ENCODE data around the gene ALK. TPM values are rescaled to one million over a fixed set of nuclear protein-coding genes. Genes with fewer than 3 reads are reported as not detected.

ALK gene
- total and polyA plus RNA-seq, 7 experiments from 2014 or later: 0.13 TPM; not detected in 6

DNA sequence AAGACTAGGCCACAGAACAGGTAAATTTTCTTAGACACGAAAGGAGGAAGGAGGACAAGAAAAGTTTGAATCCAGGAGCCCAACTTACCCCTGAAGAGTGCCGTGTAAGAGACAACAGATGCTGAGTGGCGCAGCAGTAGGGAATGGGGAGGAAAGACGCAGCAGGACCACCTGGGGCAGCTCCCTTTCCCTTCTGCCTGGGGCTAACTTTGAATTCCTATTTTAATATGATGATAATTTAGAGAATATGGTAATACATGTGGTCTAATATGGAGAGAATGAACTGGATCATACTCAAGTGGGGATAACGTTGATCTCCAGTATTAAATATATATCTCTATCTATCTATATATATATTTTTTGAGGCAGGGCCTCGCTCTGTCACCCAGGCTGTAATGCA lies 736.9 kb downstream of the ALK start:
- Histone ChIP-seq H3K9me3 (ENCODE audit: control insufficient read depth in 2 of 3, low read length in 3 of 3) (no peaks in the 10 kb centered on the region), H3K27me3 (ENCODE audit: control insufficient read depth in 2 of 2, insufficient read depth in 2 of 2, low read length in 2 of 2) (no peaks in the 10 kb centered on the region), H3K4me3 (ENCODE audit: low read length) (no peak overlapping the region), H3K27ac (ENCODE audit: low read depth, low read length) (no peak overlapping the region), H3K4me1 (ENCODE audit: control insufficient read depth in 2 of 2, insufficient read depth in 2 of 2, low read length in 2 of 2) (peaks cover 0 to 2% of the 10 kb centered on the region in 2 donors), H3K36me3 (ENCODE audit: control insufficient read depth in 2 of 3, insufficient read depth in 3 of 3, low read length in 3 of 3) (peaks cover 0 to 23% (median 7%) of the 10 kb centered on the region in 3 experiments)
- Mint-ChIP-seq H3K27ac (no peak overlapping the region), H3K9me3 (peaks cover 0 to 10% (median 4%) of the 10 kb centered on the region in 11 donors), H3K4me3 (no peak overlapping the region), H3K36me3 (peaks cover 5 to 52% (median 51%) of the 10 kb centered on the region in 5 donors), H3K27me3 (no peaks in the 10 kb centered on the region), H3K4me1 (peaks cover 0 to 17% (median 0%) of the 10 kb centered on the region in 7 donors)
- ChIA-PET CTCF (no interaction called here), POLR2A (no interaction called here)
- intact Hi-C loops (cut with micrococcal nuclease): no loop called here
- ATAC-seq: no peak
- no peak for DNase-seq

DNA sequence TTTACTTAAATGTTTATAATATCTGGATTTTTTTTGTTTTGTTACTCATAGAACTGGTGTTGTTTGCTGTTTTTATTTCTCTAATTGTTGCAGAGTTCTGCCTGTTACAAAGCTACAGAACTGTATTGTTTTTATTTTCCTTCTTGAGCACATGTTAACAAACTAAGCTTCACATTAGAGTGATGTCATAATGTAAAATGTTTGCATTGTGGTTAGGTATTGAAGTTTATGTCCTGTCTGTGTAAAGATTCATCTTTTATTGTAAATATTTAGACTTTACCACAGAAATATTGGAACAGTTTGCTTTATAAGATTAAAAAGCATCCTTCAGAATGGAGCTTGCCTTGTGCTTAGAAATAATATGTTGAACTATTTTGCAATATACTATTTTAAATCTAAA lies 738.5 kb downstream of the ALK start:
- intact Hi-C loops (cut with micrococcal nuclease): no loop called here
- Mint-ChIP-seq H3K27me3 (no peaks in the 10 kb centered on the region), H3K36me3 (peaks cover 5 to 55% (median 47%) of the 10 kb centered on the region in 5 donors), H3K27ac (no peak overlapping the region), H3K4me3 (no peak overlapping the region), H3K9me3 (peaks cover 0 to 9% (median 4%) of the 10 kb centered on the region in 11 donors), H3K4me1 (peaks cover 0 to 4% (median 0%) of the 10 kb centered on the region in 7 donors)
- DNase-seq (no peak), ATAC-seq (no peak)
- ChIA-PET CTCF (interaction anchor here (0.6 kb wide), 1 partner anchor 368 kb away, joined by 3 read pairs; no protein-coding TSS in a partner anchor), POLR2A (interaction anchor here (0.6 kb wide), 1 partner anchor 412 kb away, joined by 4 read pairs; no protein-coding TSS in a partner anchor)
- no peak overlapping the region for H3K27ac ChIP-seq (ENCODE audit: low read depth, low read length)
- no peaks in the 10 kb centered on the region for H3K4me1 ChIP-seq (ENCODE audit: control insufficient read depth in 2 of 2, insufficient read depth in 2 of 2, low read length in 2 of 2)
- no peaks in the 10 kb centered on the region for H3K9me3 ChIP-seq (ENCODE audit: control insufficient read depth in 2 of 3, low read length in 3 of 3)
- peaks cover 0 to 27% (median 7%) of the 10 kb centered on the region in 3 experiments for H3K36me3 ChIP-seq (ENCODE audit: control insufficient read depth in 2 of 3, insufficient read depth in 3 of 3, low read length in 3 of 3)
- H3K27me3 ChIP-seq (ENCODE audit: control insufficient read depth in 2 of 2, insufficient read depth in 2 of 2, low read length in 2 of 2): no peaks in the 10 kb centered on the region
- no peak overlapping the region for H3K4me3 ChIP-seq (ENCODE audit: low read length)

GRCh38 chr2:29182334-29182733 lies 739.1 kb downstream of the ALK start:
- no peaks in the 10 kb centered on the region for H3K4me1 ChIP-seq (ENCODE audit: control insufficient read depth in 2 of 2, insufficient read depth in 2 of 2, low read length in 2 of 2)
- H3K9me3 Mint-ChIP-seq: peaks cover 0 to 4% (median 0%) of the 10 kb centered on the region in 11 donors
- H3K4me3 Mint-ChIP-seq: no peak overlapping the region
- ATAC-seq (no peak), DNase-seq (no peak)
- no peaks in the 10 kb centered on the region for H3K9me3 ChIP-seq (ENCODE audit: control insufficient read depth in 2 of 3, low read length in 3 of 3)
- ChIA-PET POLR2A (no interaction called here), CTCF (no interaction called here)
- no peaks in the 10 kb centered on the region for H3K27me3 Mint-ChIP-seq
- H3K36me3 ChIP-seq (ENCODE audit: control insufficient read depth in 2 of 3, insufficient read depth in 3 of 3, low read length in 3 of 3): peaks cover 0 to 25% (median 7%) of the 10 kb centered on the region in 3 experiments
- H3K36me3 Mint-ChIP-seq: peaks cover under 1 to 52% (median 42%) of the 10 kb centered on the region in 5 donors
- intact Hi-C loops (cut with micrococcal nuclease): no loop called here
- H3K4me1 Mint-ChIP-seq: no peaks in the 10 kb centered on the region
- H3K27ac ChIP-seq (ENCODE audit: low read depth, low read length): no peak overlapping the region
- H3K4me3 ChIP-seq (ENCODE audit: low read length): no peak overlapping the region
- H3K27me3 ChIP-seq (ENCODE audit: control insufficient read depth in 2 of 2, insufficient read depth in 2 of 2, low read length in 2 of 2): no peaks in the 10 kb centered on the region
- H3K27ac Mint-ChIP-seq: no peak overlapping the region

GRCh38 chr2:29175338-29175737 lies 746.0 kb downstream of the ALK start:
- peaks cover 8 to 59% (median 32%) of the 10 kb centered on the region in 5 donors for H3K36me3 Mint-ChIP-seq

DNA sequence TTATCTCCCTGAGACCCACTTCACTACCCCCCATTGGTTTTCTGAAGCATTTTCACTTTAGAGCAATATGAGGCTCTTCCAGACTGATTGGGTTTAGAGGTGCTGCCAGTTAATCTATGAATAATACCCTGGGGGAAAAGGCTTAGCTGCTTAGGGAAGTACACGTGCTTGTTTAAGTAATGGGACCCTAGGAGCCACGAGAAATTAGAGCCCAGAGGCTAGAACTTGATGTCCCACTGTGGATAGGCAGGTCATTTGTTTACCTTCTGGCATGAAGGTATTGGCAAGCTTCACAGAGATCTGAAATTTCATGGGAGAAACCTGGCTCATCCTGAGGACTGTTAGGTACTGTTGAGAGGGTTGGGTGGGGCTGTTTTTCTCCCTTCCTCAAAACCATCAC lies 746.4 kb downstream of the ALK start:
- Histone ChIP-seq H3K4me3 (ENCODE audit: low read length) (no peak overlapping the region), H3K36me3 (ENCODE audit: control insufficient read depth in 2 of 3, insufficient read depth in 3 of 3, low read length in 3 of 3) (peaks cover 5 to 35% (median 5%) of the 10 kb centered on the region in 3 experiments), H3K4me1 (ENCODE audit: control insufficient read depth in 2 of 2, insufficient read depth in 2 of 2, low read length in 2 of 2) (no peaks in the 10 kb centered on the region), H3K27ac (ENCODE audit: low read depth, low read length) (no peak overlapping the region), H3K9me3 (ENCODE audit: control insufficient read depth in 2 of 3, low read length in 3 of 3) (no peaks in the 10 kb centered on the region), H3K27me3 (ENCODE audit: control insufficient read depth in 2 of 2, insufficient read depth in 2 of 2, low read length in 2 of 2) (no peaks in the 10 kb centered on the region)
- Mint-ChIP-seq H3K27ac (no peak overlapping the region), H3K36me3 (peaks cover 8 to 59% (median 32%) of the 10 kb centered on the region in 5 donors), H3K4me3 (no peak overlapping the region), H3K27me3 (no peaks in the 10 kb centered on the region), H3K4me1 (peaks cover 0 to 9% (median 0%) of the 10 kb centered on the region in 7 donors), H3K9me3 (no peaks in the 10 kb centered on the region)
- no peak for DNase-seq
- intact Hi-C loops (cut with micrococcal nuclease): loop anchor here in 1 of 2 donors (5.0 kb wide), 1 partner anchor 58 kb away; the partner anchor contains the start of gene CLIP4
- CTCF ChIA-PET: no interaction called here
- ATAC-seq: no peak
- POLR2A ChIA-PET: no interaction called here

More at GRCh38 chr2:29175338-29175737, 746.0 kb downstream of the ALK start:
- Mint-ChIP-seq H3K27ac (no peak overlapping the region), H3K9me3 (no peaks in the 10 kb centered on the region), H3K4me1 (peaks cover 0 to 7% (median 0%) of the 10 kb centered on the region in 7 donors), H3K27me3 (no peaks in the 10 kb centered on the region), H3K4me3 (no peak overlapping the region)
- Histone ChIP-seq H3K27me3 (ENCODE audit: control insufficient read depth in 2 of 2, insufficient read depth in 2 of 2, low read length in 2 of 2) (no peaks in the 10 kb centered on the region), H3K4me3 (ENCODE audit: low read length) (no peak overlapping the region), H3K4me1 (ENCODE audit: control insufficient read depth in 2 of 2, insufficient read depth in 2 of 2, low read length in 2 of 2) (no peaks in the 10 kb centered on the region), H3K27ac (ENCODE audit: low read depth, low read length) (no peak overlapping the region), H3K9me3 (ENCODE audit: control insufficient read depth in 2 of 3, low read length in 3 of 3) (no peaks in the 10 kb centered on the region), H3K36me3 (ENCODE audit: control insufficient read depth in 2 of 3, insufficient read depth in 3 of 3, low read length in 3 of 3) (peaks cover 5 to 35% (median 5%) of the 10 kb centered on the region in 3 experiments)
- intact Hi-C loops (cut with micrococcal nuclease): no loop called here
- ChIA-PET CTCF (no interaction called here), POLR2A (no interaction called here)
- DNase-seq (no peak), ATAC-seq (no peak)

DNA sequence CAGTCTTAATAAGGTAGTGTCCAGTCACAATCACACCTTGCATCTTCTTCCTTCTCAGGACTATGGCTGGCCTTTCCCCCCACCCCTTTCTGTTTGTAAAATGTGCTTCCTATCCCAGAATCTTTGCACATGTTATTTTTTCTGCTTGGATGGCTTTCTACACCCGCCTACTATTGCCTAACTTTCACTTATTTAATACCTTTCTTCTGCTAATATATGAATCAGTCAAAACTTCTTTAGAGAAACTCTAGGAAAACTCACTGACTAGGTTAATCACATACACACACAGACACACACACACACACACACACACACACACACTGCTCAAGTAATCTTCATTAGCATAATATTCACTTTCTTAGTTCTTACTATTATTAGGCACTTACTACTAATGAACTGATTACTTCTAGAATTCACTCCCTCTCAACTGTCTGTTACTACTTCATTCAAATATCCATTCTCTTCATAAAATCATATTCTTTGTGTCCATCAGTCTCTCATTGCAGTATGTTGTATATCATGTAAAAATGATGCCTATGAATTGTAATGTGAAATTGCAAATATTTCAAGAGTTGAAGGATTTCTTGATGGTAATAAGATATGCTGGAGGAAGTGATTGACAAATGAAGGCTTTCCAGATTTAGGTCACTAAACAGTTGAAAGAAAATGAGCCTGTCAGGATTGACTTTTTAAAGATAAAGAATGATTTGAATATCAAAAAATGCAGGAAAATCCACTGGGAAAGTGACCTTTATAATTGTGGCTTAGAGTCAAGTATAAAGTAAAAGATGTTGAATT lies 754.9 kb downstream of the ALK start:
- Mint-ChIP-seq H3K27me3 (no peaks in the 10 kb centered on the region), H3K27ac (peak overlapping the region in 4 of 9 donors; percentile 35 to 63 (median 50)), H3K4me1 (peaks cover 0 to 9% (median 0%) of the 10 kb centered on the region in 7 donors), H3K4me3 (no peak overlapping the region), H3K36me3 (peaks cover 9 to 58% (median 25%) of the 10 kb centered on the region in 5 donors), H3K9me3 (no peaks in the 10 kb centered on the region)
- H3K27ac ChIP-seq (ENCODE audit: low read depth, low read length): no peak overlapping the region
- H3K36me3 ChIP-seq (ENCODE audit: control insufficient read depth in 2 of 3, insufficient read depth in 3 of 3, low read length in 3 of 3): peaks cover 4 to 34% (median 12%) of the 10 kb centered on the region in 3 experiments
- H3K9me3 ChIP-seq (ENCODE audit: control insufficient read depth in 2 of 3, low read length in 3 of 3): no peaks in the 10 kb centered on the region
- intact Hi-C loops (cut with micrococcal nuclease): no loop called here
- ATAC-seq (no peak), DNase-seq (no peak)
- POLR2A ChIA-PET: no interaction called here
- CTCF ChIA-PET: no interaction called here
- no peaks in the 10 kb centered on the region for H3K4me1 ChIP-seq (ENCODE audit: control insufficient read depth in 2 of 2, insufficient read depth in 2 of 2, low read length in 2 of 2)
- no peak overlapping the region for H3K4me3 ChIP-seq (ENCODE audit: low read length)
- H3K27me3 ChIP-seq (ENCODE audit: control insufficient read depth in 2 of 2, insufficient read depth in 2 of 2, low read length in 2 of 2): no peaks in the 10 kb centered on the region

Measured in naive thymus-derived CD4-positive, alpha-beta T cell (primary cell).